KOPT-K1 (cell line): ENCODE measurements around the gene MAPT.

Experiments
- H3K27ac ChIP-seq: fragments of 200-600 bp; sonication (generic); 2 replicates; pipeline ENCODE4 v1.5.1; 2016; ENCODE audit warnings: antibody characterized with exemption, mild to moderate bottlenecking, low read depth, low read length; ENCODE audit not compliant: poor library complexity, severe bottlenecking
- H3K36me3 ChIP-seq: fragments of 200-600 bp; sonication (generic); 2 replicates; pipeline ENCODE4 v1.5.1; 2017; ENCODE audit warnings: antibody characterized with exemption, mild to moderate bottlenecking, low read length, moderate library complexity; ENCODE audit not compliant: insufficient read depth
- H3K9me3 ChIP-seq: fragments of 200-600 bp; sonication (generic); 2 replicates; pipeline ENCODE4 v1.5.1; 2017; ENCODE audit warnings: antibody characterized with exemption, low read length, mild to moderate bottlenecking; ENCODE audit not compliant: insufficient read depth, poor library complexity, severe bottlenecking

MAPT gene

GRCh38 chr17:45894022-45894784 is at the start of gene MAPT:
TSS of gene MAPT (plus strand) at chr17:45894554. CDS start at chr17:45962338, 67,784 bp downstream.
- Histone ChIP-seq H3K27ac (no peak within 1 kb of the TSS), H3K9me3 (no peaks in the 10 kb centered on the region), H3K36me3 (no peaks in the 10 kb centered on the region)

- no peak within 1 kb of the TSS for H3K27ac ChIP-seq
- H3K9me3 ChIP-seq: no peaks in the 10 kb centered on the region
- H3K36me3 ChIP-seq: no peaks in the 10 kb centered on the region
Measured at GRCh38 chr17:45844695-45845375, 49.5 kb upstream of the MAPT start, which contains the start of gene SPPL2C. TSS of gene SPPL2C (plus strand) at chr17:45844881. CDS start at chr17:45844907, 26 bp downstream.

GRCh38 chr17:45845376-45846185 is 48.8 kb upstream of the MAPT start:
- H3K36me3 ChIP-seq: no peaks in the 10 kb centered on the region
- no peak overlapping the region for H3K27ac ChIP-seq
- no peaks in the 10 kb centered on the region for H3K9me3 ChIP-seq

GRCh38 chr17:45846223-45846622 is 48.1 kb upstream of the MAPT start:
- H3K36me3 ChIP-seq: no peaks in the 10 kb centered on the region
- no peak overlapping the region for H3K27ac ChIP-seq
- no peaks in the 10 kb centered on the region for H3K9me3 ChIP-seq

- Histone ChIP-seq H3K9me3 (no peaks in the 10 kb centered on the region), H3K36me3 (no peaks in the 10 kb centered on the region), H3K27ac (no peak overlapping the region)
Measured at GRCh38 chr17:45846646-45847045, 47.7 kb upstream of the MAPT start.

- Histone ChIP-seq H3K9me3 (no peaks in the 10 kb centered on the region), H3K27ac (no peak overlapping the region), H3K36me3 (no peaks in the 10 kb centered on the region)
Measured at GRCh38 chr17:45847101-45847500, 47.3 kb upstream of the MAPT start.

- Histone ChIP-seq H3K27ac (no peak overlapping the region), H3K9me3 (no peaks in the 10 kb centered on the region), H3K36me3 (no peaks in the 10 kb centered on the region)
Measured at GRCh38 chr17:45847747-45848146, 46.6 kb upstream of the MAPT start.

GRCh38 chr17:45848405-45848804 is 45.9 kb upstream of the MAPT start:
- Histone ChIP-seq H3K36me3 (no peaks in the 10 kb centered on the region), H3K27ac (no peak overlapping the region), H3K9me3 (no peaks in the 10 kb centered on the region)

- H3K36me3 ChIP-seq: no peaks in the 10 kb centered on the region
- no peaks in the 10 kb centered on the region for H3K9me3 ChIP-seq
- H3K27ac ChIP-seq: no peak overlapping the region
Measured at GRCh38 chr17:45848868-45849535, 45.4 kb upstream of the MAPT start.

- no peaks in the 10 kb centered on the region for H3K36me3 ChIP-seq
- H3K9me3 ChIP-seq: no peaks in the 10 kb centered on the region
- no peak overlapping the region for H3K27ac ChIP-seq
Measured at GRCh38 chr17:45849536-45849990, 44.8 kb upstream of the MAPT start.

- H3K9me3 ChIP-seq: no peaks in the 10 kb centered on the region
- no peaks in the 10 kb centered on the region for H3K36me3 ChIP-seq
- no peak overlapping the region for H3K27ac ChIP-seq
Measured at GRCh38 chr17:45850011-45850410, 44.3 kb upstream of the MAPT start.

- Histone ChIP-seq H3K9me3 (no peaks in the 10 kb centered on the region), H3K27ac (no peak overlapping the region), H3K36me3 (no peaks in the 10 kb centered on the region)
Measured at GRCh38 chr17:45850468-45850867, 43.9 kb upstream of the MAPT start.

- Histone ChIP-seq H3K36me3 (no peaks in the 10 kb centered on the region), H3K9me3 (no peaks in the 10 kb centered on the region), H3K27ac (no peak overlapping the region)
Measured at GRCh38 chr17:45851022-45851421, 43.3 kb upstream of the MAPT start.

GRCh38 chr17:45851464-45851863 is 42.9 kb upstream of the MAPT start:
- Histone ChIP-seq H3K27ac (no peak overlapping the region), H3K36me3 (no peaks in the 10 kb centered on the region), H3K9me3 (no peaks in the 10 kb centered on the region)

- Histone ChIP-seq H3K36me3 (no peaks in the 10 kb centered on the region), H3K9me3 (no peaks in the 10 kb centered on the region), H3K27ac (no peak overlapping the region)
Measured at GRCh38 chr17:45851873-45852272, 42.5 kb upstream of the MAPT start.
